Upper lobe of right lung (tissue), 1 donor: ENCODE data around the gene PCDHGA1. TPM values are rescaled to one million over a fixed set of nuclear protein-coding genes. Genes with fewer than 3 reads are reported as not detected.
"Not testable (repeated sequence)": the region's sequence is repeated elsewhere in the genome, so short reads cannot be mapped to it uniquely, and the experiment has no call there.

ENCODE experiments used
- ATAC-seq: fragments of 200-7000 bp; cut with Tn5 transposase; one replicate; pipeline ENCODE4 v1.9.1; 2020; ENCODE audit warnings: mild to moderate bottlenecking, moderate library complexity
- DNase-seq: peaks from one replicate; pipeline ENCODE4 v3.0.0-alpha.2; 2020
- H3K27ac ChIP-seq: fragments of 200-600 bp; one replicate; pipeline ENCODE4 v1.8.0; 2022
- H3K27me3 ChIP-seq: fragments of 200-600 bp; one replicate; pipeline ENCODE4 v1.8.0; 2022; ENCODE audit warnings: mild to moderate bottlenecking
- H3K36me3 ChIP-seq: fragments of 200-600 bp; one replicate; pipeline ENCODE4 v1.8.0; 2022
- H3K4me1 ChIP-seq: fragments of 200-600 bp; one replicate; pipeline ENCODE4 v1.8.0; 2022
- H3K4me3 ChIP-seq: fragments of 200-600 bp; one replicate; pipeline ENCODE4 v1.8.0; 2022; ENCODE audit warnings: mild to moderate bottlenecking
- H3K9me3 ChIP-seq: fragments of 200-600 bp; one replicate; pipeline ENCODE4 v1.8.0; 2022
- CTCF ChIP-seq: fragments of 200-600 bp; IDR thresholded peaks from one replicate; pipeline ENCODE4 v1.8.0; 2022; ENCODE audit warnings: antibody characterized with exemption
- intact Hi-C: fragments of 100-400 bp; cut with DNase I; formaldehyde crosslinking; loops from one replicate; pipeline ENCODE4 v1.11.0; 2022
- total RNA-seq: library from RNA; stranded (reverse); fragmentation: NEBNext Ultra II Directional; extraction: Animal tissue kit (Norgen Biotek cat#: 25700); gene quantifications from one replicate; pipeline ENCODE4 v1.2.1, GENCODE V29; 2021
- donor health status: DM: no; HTN: yes; CAD: no; lungs with severe emphysema.

Gene PCDHGA1
- total RNA-seq, 1 donor from 2014 or later, result 0.46 TPM

- DNase-seq (peak; percentile 89), ATAC-seq (peak; percentile 94)
- H3K36me3 ChIP-seq, intact Hi-C loops, H3K4me1 ChIP-seq, H3K27me3 ChIP-seq: not testable (repeated sequence)
- peak; percentile 67 for TF ChIP-seq CTCF
- peak within 1 kb of the TSS; percentile 46 for H3K4me3 ChIP-seq
- peak within 1 kb of the TSS; percentile 48 for H3K27ac ChIP-seq
- peaks cover 63% of the 10 kb centered on the region for H3K9me3 ChIP-seq
Measured at GRCh38 chr5:141417494-141418172, 87.3 kb downstream of the PCDHGA1 start, which contains the start of gene PCDHGB7. TSS of gene PCDHGB7 (plus strand) at chr5:141417677. CDS start at chr5:141417860, 183 bp downstream.

- TF ChIP-seq CTCF, result no peak
- H3K9me3 ChIP-seq, result peaks cover 65% of the 10 kb centered on the region
Measured at GRCh38 chr5:141419074-141419880, 89.0 kb downstream of the PCDHGA1 start.

GRCh38 chr5:141420855-141421488 is 90.7 kb downstream of the PCDHGA1 start, which contains the start of gene PCDHGA11:
TSS of gene PCDHGA11 (plus strand) at chr5:141421051. CDS start at chr5:141421228, 177 bp downstream.
- TF ChIP-seq CTCF, result peak; percentile 51
- peak within 1 kb of the TSS; percentile 37 for H3K4me3 ChIP-seq
- no peaks in the 10 kb centered on the region for H3K4me1 ChIP-seq
- no peaks in the 10 kb centered on the region for H3K36me3 ChIP-seq
- peak; percentile 88 for ATAC-seq
- H3K9me3 ChIP-seq, result peaks cover 73% of the 10 kb centered on the region
- no peak within 1 kb of the TSS for H3K27ac ChIP-seq
- intact Hi-C loops, result no loop called here
- no peak for DNase-seq
- H3K27me3 ChIP-seq, result peaks cover 9% of the 10 kb centered on the region

More at GRCh38 chr5:141419074-141419880, 89.0 kb downstream of the PCDHGA1 start:
- intact Hi-C loops, result no loop called here
- no peak overlapping the region for H3K27ac ChIP-seq
- DNase-seq (no peak), ATAC-seq (no peak)
- H3K36me3 ChIP-seq, result no peaks in the 10 kb centered on the region
- no peak overlapping the region for H3K4me3 ChIP-seq
- H3K27me3 ChIP-seq, result peaks cover 9% of the 10 kb centered on the region
- no peaks in the 10 kb centered on the region for H3K4me1 ChIP-seq

- intact Hi-C loops, result no loop called here
- Histone ChIP-seq H3K4me3 (peak overlapping the region; percentile 37), H3K4me1 (no peaks in the 10 kb centered on the region), H3K9me3 (peaks cover 78% of the 10 kb centered on the region), H3K27me3 (peaks cover 9% of the 10 kb centered on the region), H3K36me3 (no peaks in the 10 kb centered on the region), H3K27ac (no peak overlapping the region)
- ATAC-seq (no peak), DNase-seq (no peak)
- TF ChIP-seq CTCF, result no peak
Measured at GRCh38 chr5:141421489-141421855, 91.2 kb downstream of the PCDHGA1 start.

GRCh38 chr5:141422742-141423291 is 92.5 kb downstream of the PCDHGA1 start:
- Histone ChIP-seq H3K36me3 (no peaks in the 10 kb centered on the region), H3K27ac (no peak overlapping the region), H3K27me3 (peaks cover 9% of the 10 kb centered on the region), H3K4me1 (no peaks in the 10 kb centered on the region), H3K4me3 (no peak overlapping the region), H3K9me3 (peaks cover 82% of the 10 kb centered on the region)
- no peak for TF ChIP-seq CTCF
- intact Hi-C loops, result no loop called here
- DNase-seq, result no peak
- no peak for ATAC-seq
